K562 (cell line): Measurements from ENCODE around the gene STAB2. TPM values are rescaled to one million over a fixed set of nuclear protein-coding genes. Genes with fewer than 3 reads are reported as not detected.

Experiments used
- ATAC-seq: fragments of 200-7000 bp; cut with Tn5 transposase; 3 replicates; pipeline ENCODE4 v1.9.1; 2020; ENCODE audit warnings: moderate library complexity
- BruUV-seq: library from RNA; stranded (reverse); fragments of 400-500 nt; replicated peaks from 2 replicates; lab custom pipeline; 2021; lab: Mats Ljungman, UMichigan
- CTCF ChIA-PET: fragments of 300-600 bp; formaldehyde crosslinking; extraction: SDS; loops from one replicate; lab custom pipeline; 2021; ENCODE audit warnings: low intra/inter-chr PET ratio; lab: Yijun Ruan, JAX
- POLR2A ChIA-PET: fragments of 300-600, 350-650 bp; sonication (Branson Sonifier 250); formaldehyde crosslinking; extraction: SDS; loops from one replicate; lab custom pipeline; 2021; ENCODE audit warnings: antibody characterized with exemption, inconsistent platforms; lab: Yijun Ruan, JAX
- DNase-seq, 4 experiments: peaks; one replicate each; pipeline versions ENCODE4 v3.0.0 to v3.0.0-alpha.2; 2011 to 2018; ENCODE audit warnings: low spot score in 3 of 4, mixed read lengths in 3 of 4; ENCODE audit errors: extremely low read depth in 1 of 4
- FAIRE-seq: peaks from 2 replicates; lab custom pipeline; 2011; peaks lifted over from hg19 to GRCh38; lab: Jason Lieb, UNC
- H2AFZ ChIP-seq: 2 replicates; pipeline ENCODE4 v1.6.0; 2011; ENCODE audit warnings: low read depth, low read length, control low read depth, inconsistent platforms
- H3K27ac ChIP-seq: fragments of 200-600 bp; 3 replicates; pipeline ENCODE4 v1.8.0; 2011; ENCODE audit warnings: low read depth, mild to moderate bottlenecking, control low read depth, inconsistent platforms, low read length, moderate library complexity, mixed read lengths; ENCODE audit errors: extremely low read depth
- H3K27me3 ChIP-seq, 2 experiments: fragments of 300-600 bp in 1 of 2; 2 replicates in 1 of 2; 3 replicates in 1 of 2; pipeline versions ENCODE4 v1.6.0 to v1.8.0; 2011; ENCODE audit warnings: inconsistent platforms in 2 of 2, low read length in 2 of 2, mild to moderate bottlenecking in 1 of 2, mixed read lengths in 1 of 2, moderate library complexity in 1 of 2; ENCODE audit not compliant: control insufficient read depth in 2 of 2, insufficient read depth in 2 of 2
- H3K36me3 ChIP-seq: fragments of 300-600 bp; 3 replicates; pipeline ENCODE4 v1.8.0; 2011; ENCODE audit warnings: mild to moderate bottlenecking, low read length, inconsistent platforms; ENCODE audit not compliant: control insufficient read depth, insufficient read depth
- H3K4me1 ChIP-seq, 2 experiments: fragments of 200-600 bp in 1 of 2; replicated peaks in 1 of 2; 2 replicates in 1 of 2; 3 replicates in 1 of 2; pipeline versions ENCODE4 v1.5.1 to v1.8.0; 2011; ENCODE audit warnings: inconsistent platforms in 2 of 2, low read length in 2 of 2, mild to moderate bottlenecking in 1 of 2, mixed read lengths in 1 of 2, moderate library complexity in 1 of 2; ENCODE audit not compliant: control insufficient read depth in 2 of 2, insufficient read depth in 2 of 2
- H3K4me2 ChIP-seq: 2 replicates; pipeline ENCODE4 v1.6.1; 2011; ENCODE audit warnings: low read length, control low read depth, inconsistent platforms, mixed read lengths; ENCODE audit not compliant: insufficient read depth
- H3K4me3 ChIP-seq: fragments of 200-600 bp; sonication (generic), shearing (Covaris generic); 2 replicates; pipeline ENCODE4 v1.5.1; 2016; ENCODE audit warnings: control low read depth, inconsistent platforms
- H3K79me2 ChIP-seq: fragments of 200-600 bp; 3 replicates; pipeline ENCODE4 v1.8.0; 2011; ENCODE audit warnings: low read length, inconsistent platforms; ENCODE audit not compliant: control insufficient read depth, insufficient read depth
- H3K9ac ChIP-seq, 2 experiments: 2 replicates each; pipeline versions ENCODE4 v1.6.0 to v1.6.1; 2011; ENCODE audit warnings: low read depth in 2 of 2, low read length in 2 of 2, control low read depth in 1 of 2, inconsistent platforms in 1 of 2, mild to moderate bottlenecking in 1 of 2, mixed read lengths in 1 of 2; ENCODE audit not compliant: insufficient read depth in 1 of 2
- H3K9me1 ChIP-seq: one replicate; pipeline ENCODE4 v1.6.0; 2011; ENCODE audit warnings: inconsistent platforms, mild to moderate bottlenecking, low read length, moderate library complexity; ENCODE audit not compliant: control insufficient read depth, insufficient read depth
- H3K9me3 ChIP-seq: replicated peaks from 2 replicates; pipeline ENCODE4 v1.5.1; 2011; ENCODE audit warnings: low read depth, low read length, inconsistent platforms; ENCODE audit not compliant: control insufficient read depth, insufficient read depth
- H4K20me1 ChIP-seq: replicated peaks from 2 replicates; pipeline ENCODE4 v1.6.1; 2011; ENCODE audit warnings: low read length, inconsistent platforms, mixed read lengths; ENCODE audit not compliant: control insufficient read depth, insufficient read depth
- FOXM1 ChIP-seq, 2 experiments: fragments of 450-650 bp in 1 of 2; sonication (generic) in 1 of 2; formaldehyde crosslinking in 1 of 2; IDR thresholded peaks; 2 replicates each; pipeline versions ENCODE4 v1.6.1 to v1.9.0; 2017 to 2022; ENCODE audit warnings: low read depth in 2 of 2, mild to moderate bottlenecking in 2 of 2, missing genetic modification reagents in 1 of 2, moderate library complexity in 1 of 2
- GATAD2A ChIP-seq: fragments of 450-650 bp; IDR thresholded peaks from 2 replicates; pipeline ENCODE4 v1.6.1; 2017
- HNRNPLL ChIP-seq: fragments of 200-400 bp; formaldehyde crosslinking; IDR thresholded peaks from 2 replicates; pipeline ENCODE4 v1.6.1; 2017; ENCODE audit warnings: low read length, low read depth, mild to moderate bottlenecking; ENCODE audit not compliant: poor library complexity, severe bottlenecking
- MBD1 ChIP-seq: fragments of 250-450 bp; sonication (Bioruptor Pico); IDR thresholded peaks from 2 replicates; pipeline ENCODE4 v1.8.0; 2022; ENCODE audit warnings: inconsistent platforms
- NCOA2 ChIP-seq, 2 experiments: fragments of 450-650 bp; IDR thresholded peaks; 2 replicates each; pipeline ENCODE4 v1.6.1; 2018; ENCODE audit warnings: mild to moderate bottlenecking in 2 of 2, moderate library complexity in 1 of 2; ENCODE audit not compliant: partially characterized antibody in 2 of 2
- RERE ChIP-seq: sonication (generic); formaldehyde crosslinking; IDR thresholded peaks from 2 replicates; pipeline ENCODE4 v1.8.0; 2023; ENCODE audit warnings: missing genetic modification reagents, mild to moderate bottlenecking, borderline replicate concordance
- SAFB ChIP-seq: fragments of 200-400 bp; formaldehyde crosslinking; IDR thresholded peaks from 2 replicates; pipeline ENCODE4 v1.6.1; 2017; ENCODE audit warnings: low read depth, low read length, borderline replicate concordance
- ZBTB33 ChIP-seq: sonication (generic); formaldehyde crosslinking; IDR thresholded peaks from 2 replicates; pipeline ENCODE4 v1.8.1; 2023; ENCODE audit warnings: mild to moderate bottlenecking, missing genetic modification reagents
- ZNF165 ChIP-seq: fragments of 250-450 bp; sonication (Bioruptor Pico); IDR thresholded peaks from 2 replicates; pipeline ENCODE4 v1.4.0; 2020; ENCODE audit warnings: borderline replicate concordance
- WGBS: fragments of 100-300 bp; shearing (Covaris generic); methylation state at CpG from one replicate; pipeline ENCODE4 v1.1.6; 2016; ENCODE audit warnings: low coverage, mixed read lengths; ENCODE audit not compliant: insufficient coverage; ENCODE audit errors: missing lambda C conversion rate; 5-methylcytosine and 5-hydroxymethylcytosine counted together
- in situ Hi-C: fragments of 300-500 bp; cut with MboI; formaldehyde crosslinking; loops from 4 replicates; pipeline ENCODE4 v1.15.0; 2018; ENCODE audit warnings: inconsistent platforms, mixed read lengths
- intact Hi-C: fragments of 100-400 bp; cut with micrococcal nuclease; formaldehyde crosslinking; loops from 2 replicates; pipeline ENCODE4 v1.14.2; 2022
- polyA plus RNA-seq, 8 experiments: library from polyadenylated mRNA; depleted of rRNA in 4 of 8; stranded (reverse) in 5 of 8; unstranded in 3 of 8; fragments of >200 nt; fragmentation: Nextera tagmentation in 2 of 8; fragmentation: Illumina TruSeq in 1 of 8; extraction: Ambion mirVana in 2 of 8; extraction: Trizol in 1 of 8; gene quantifications; 2 replicates each; pipeline versions ENCODE4 v1.2.1 to v1.2.3, GENCODE V29; 2011 to 2014; ENCODE audit warnings: inconsistent platforms in 1 of 8, missing spikeins in 1 of 8
- total RNA-seq, 7 experiments: library from RNA; depleted of rRNA in 6 of 7; stranded (reverse); fragments of >200 nt in 6 of 7; fragmentation: Illumina TruSeq in 2 of 7; extraction: Trizol in 2 of 7; gene quantifications; 2 replicates each; pipeline versions ENCODE4 v1.2.1 to v1.2.3, GENCODE V29; 2011 to 2021; ENCODE audit warnings: low replicate concordance in 1 of 7

STAB2 gene
- total and polyA plus RNA-seq, 9 of the 15 experiments (the other 6 are each of a cell fraction or from before 2014, with no cell fraction given): 0.10 TPM; not detected in 8

- no TSS peak for BruUV-seq
- ChIA-PET POLR2A (interaction anchor here (0.9 to 1.1 kb wide), 2 partner anchors 8 to 10 kb away, joined by 3 to 4 read pairs; no protein-coding TSS in a partner anchor), CTCF (no interaction called here)
- no peak overlapping the region for H3K4me3 ChIP-seq
- peaks cover 0 to 19% of the 10 kb centered on the region in 2 experiments for H3K27me3 ChIP-seq
- intact Hi-C loops (no loop called here), in situ Hi-C loops (no loop called here)
- no peak overlapping the region for H3K9ac ChIP-seq
- no peaks in the 10 kb centered on the region for H3K36me3 ChIP-seq
- no peaks in the 10 kb centered on the region for H3K9me3 ChIP-seq
- DNase-seq (no peak), ATAC-seq (no peak), FAIRE-seq (no peak)
- H4K20me1 ChIP-seq: no peaks in the 10 kb centered on the region; the same call in 1 of the 2 replicates
- H3K4me2 ChIP-seq: no peak overlapping the region
- H3K4me1 ChIP-seq: no peaks in the 10 kb centered on the region
- no peak overlapping the region for H3K27ac ChIP-seq
- no peaks in the 10 kb centered on the region for H3K79me2 ChIP-seq
- H3K9me1 ChIP-seq: no peaks in the 10 kb centered on the region
- TF ChIP-seq RERE (no peak), ZBTB33 (CRISPR knock-in tag) (no peak), NCOA2 (IDR thresholded peaks at IDR 0.05; ENCODE audit: partially characterized antibody in 2 of 2) (no peak), GATAD2A (no peak), ZNF165 (CRISPR knock-in tag) (no peak), MBD1 (no peak), SAFB (no peak), HNRNPLL (no peak), FOXM1 (IDR thresholded peaks at IDR 0.05; ENCODE audit: low read depth) (no peak), FOXM1 (CRISPR knock-in tag; IDR thresholded peaks at IDR 0.05; ENCODE audit: low read depth) (no peak)
- WGBS: 2% methylated on average over 5 of the region's 5 CpGs
- H2AFZ ChIP-seq: no peak overlapping the region
These were observed 109.0 kb downstream of the STAB2 start for GRCh38 chr12:103696101-103696500.
